GM19239 (cell line): Measurements from ENCODE around the gene NOXO1.
"Not testable (repeated sequence)": the region's sequence is repeated elsewhere in the genome, so short reads cannot be mapped to it uniquely, and the experiment has no call there.

Source experiments
- DNase-seq: peaks from one replicate; pipeline ENCODE4 v3.0.0; 2011; ENCODE audit warnings: low spot score; ENCODE audit not compliant: insufficient read length
- FAIRE-seq: peaks from 2 replicates; lab custom pipeline; 2011; peaks lifted over from hg19 to GRCh38; lab: Jason Lieb, UNC

Gene NOXO1

DNA sequence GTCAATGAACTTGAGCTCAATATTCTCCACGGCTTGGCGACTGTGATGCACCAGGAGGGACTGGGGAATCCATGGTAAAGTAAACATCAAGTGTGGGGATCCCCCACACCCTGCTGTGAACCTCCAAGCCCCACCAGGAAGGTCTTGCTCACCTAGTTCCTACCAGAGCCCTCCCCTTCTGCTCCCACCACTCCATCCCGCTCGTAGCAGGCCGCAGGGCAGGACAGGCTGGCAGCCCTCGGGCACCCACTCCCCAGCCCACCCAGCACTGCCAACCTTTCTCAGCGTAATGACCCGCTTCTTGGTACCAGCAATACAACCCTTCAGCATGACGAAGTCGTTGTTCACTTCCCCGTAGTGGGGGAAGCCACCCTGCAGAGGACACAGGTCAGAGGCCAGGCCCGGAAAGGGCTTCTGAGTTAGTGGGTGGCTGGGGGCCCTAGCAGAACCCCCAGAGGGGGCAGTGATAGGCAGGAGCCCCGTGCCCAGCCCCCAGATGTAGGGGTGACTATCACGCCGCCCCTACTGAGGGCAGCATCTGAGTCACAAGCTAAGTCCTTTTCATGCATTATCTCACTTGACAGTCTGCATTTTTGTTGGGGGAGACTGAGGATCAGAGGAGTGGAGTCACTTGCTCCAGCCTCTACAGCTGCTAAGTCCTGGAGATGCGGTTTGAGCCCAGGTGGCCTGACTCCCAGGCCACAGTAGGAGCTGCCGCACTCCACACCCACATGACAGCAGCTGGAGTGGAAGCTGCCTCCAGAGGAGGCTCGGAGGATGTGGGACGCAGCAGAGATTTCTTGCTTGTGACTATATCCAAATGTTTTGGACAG, 35.5 kb downstream of the NOXO1 start:
- FAIRE-seq: no peak
- DNase-seq: no peak

DNA sequence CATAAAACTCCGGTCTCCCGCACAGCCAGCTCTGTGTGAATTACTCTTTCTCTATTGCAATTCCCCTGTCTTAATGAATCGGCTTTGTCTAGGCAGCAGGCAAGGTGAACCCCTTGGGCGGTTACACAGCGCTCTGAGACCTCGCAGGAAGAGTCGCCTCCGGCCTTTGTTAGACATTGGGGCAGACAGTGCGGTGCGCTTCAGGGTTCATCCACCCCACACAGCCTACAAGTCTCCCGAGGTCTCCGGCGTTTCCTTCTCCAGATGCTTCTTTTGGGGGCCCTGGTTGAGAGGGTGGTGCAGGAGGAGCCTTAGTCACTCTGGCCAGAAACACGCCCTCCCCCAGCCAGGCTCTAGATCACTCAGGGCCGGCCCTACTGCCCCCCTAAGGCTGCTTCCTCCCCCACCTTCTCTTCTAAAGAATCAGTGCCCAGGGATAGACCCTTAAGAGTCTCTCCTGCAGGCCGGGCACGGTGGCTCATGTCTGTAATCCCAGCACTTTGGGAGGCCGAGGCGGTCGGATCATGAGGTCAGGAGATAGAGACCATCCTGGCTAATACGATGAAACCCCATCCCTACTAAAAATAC, 36.6 kb downstream of the NOXO1 start:
- FAIRE-seq (no peak), DNase-seq (no peak)

GRCh38 chr16:1942810-1943726, 38.2 kb downstream of the NOXO1 start, which contains the start of gene MSRB1:
TSS of gene MSRB1 (minus strand) at chr16:1943199. CDS start at chr16:1943156, 43 bp downstream.
- peak; percentile 98 for FAIRE-seq
- DNase-seq: peak; percentile 99

GRCh38 chr16:1942047-1942809, 39.0 kb downstream of the NOXO1 start:
- DNase-seq (no peak), FAIRE-seq (no peak)

GRCh38 chr16:1941162-1942046, 39.9 kb downstream of the NOXO1 start:
- FAIRE-seq (no peak), DNase-seq (no peak)

DNA sequence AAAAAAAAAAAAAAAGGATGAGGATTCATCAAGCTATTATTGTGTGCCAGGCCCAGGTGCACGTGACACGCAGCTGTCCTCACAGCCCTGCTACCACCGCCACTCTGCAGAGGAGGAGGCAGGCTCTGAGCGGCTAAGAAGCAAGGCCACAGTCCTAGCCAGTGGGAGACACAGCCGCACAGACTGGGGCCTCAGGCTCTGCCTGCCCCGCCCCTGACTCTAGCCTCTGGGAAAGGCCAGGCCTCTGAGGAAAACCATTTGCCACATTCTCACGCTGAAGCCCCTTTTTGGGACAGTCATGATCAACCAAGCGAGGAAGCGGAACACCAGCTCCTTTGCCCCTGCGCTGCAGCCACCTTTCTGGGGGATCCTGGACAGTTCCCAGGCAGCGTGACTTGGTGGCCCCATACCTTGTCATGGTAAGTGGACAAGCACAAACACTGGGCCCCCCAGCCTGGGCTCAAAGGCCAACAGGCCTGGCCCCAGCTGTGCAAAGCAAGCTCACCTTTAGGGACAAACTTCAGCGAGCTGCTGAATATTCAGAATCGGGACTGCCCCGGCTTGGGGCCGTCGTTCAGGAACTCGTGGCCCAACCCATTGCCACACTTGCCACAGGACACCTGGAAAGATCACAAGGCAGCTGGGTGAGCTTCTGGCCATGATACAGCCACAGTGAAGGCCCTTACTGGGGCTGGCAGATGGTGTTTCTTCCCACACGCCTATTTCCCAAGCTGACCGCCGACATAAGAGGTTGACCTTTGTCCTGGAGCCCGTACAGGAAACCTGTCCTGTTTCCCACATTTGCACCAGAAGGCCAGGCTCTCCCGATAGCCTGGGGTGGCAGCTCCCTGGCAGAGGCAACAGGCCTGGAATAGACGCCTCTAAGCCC, 40.8 kb downstream of the NOXO1 start:
- DNase-seq (no peak), FAIRE-seq (no peak)

DNA sequence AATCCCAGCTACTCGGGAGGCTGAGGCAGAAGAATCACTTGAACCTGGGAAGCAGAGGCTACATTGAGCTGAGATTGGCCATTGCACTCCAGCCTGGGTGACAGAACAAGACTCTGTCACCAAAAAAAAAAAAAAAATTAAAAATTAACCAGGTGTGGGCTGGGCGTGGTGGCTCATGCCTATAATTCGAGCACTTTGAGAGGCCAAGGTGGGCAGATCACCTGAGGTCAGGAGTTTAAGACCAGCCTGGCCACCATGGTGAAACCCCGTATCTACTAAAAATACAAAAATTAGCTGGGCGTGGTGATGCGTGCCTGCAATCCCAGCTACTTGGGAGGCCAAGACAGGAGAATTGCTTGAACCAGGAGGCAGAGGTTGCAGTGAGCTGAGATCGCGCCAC, 41.4 kb downstream of the NOXO1 start:
- not testable (repeated sequence) for FAIRE-seq, DNase-seq

DNA sequence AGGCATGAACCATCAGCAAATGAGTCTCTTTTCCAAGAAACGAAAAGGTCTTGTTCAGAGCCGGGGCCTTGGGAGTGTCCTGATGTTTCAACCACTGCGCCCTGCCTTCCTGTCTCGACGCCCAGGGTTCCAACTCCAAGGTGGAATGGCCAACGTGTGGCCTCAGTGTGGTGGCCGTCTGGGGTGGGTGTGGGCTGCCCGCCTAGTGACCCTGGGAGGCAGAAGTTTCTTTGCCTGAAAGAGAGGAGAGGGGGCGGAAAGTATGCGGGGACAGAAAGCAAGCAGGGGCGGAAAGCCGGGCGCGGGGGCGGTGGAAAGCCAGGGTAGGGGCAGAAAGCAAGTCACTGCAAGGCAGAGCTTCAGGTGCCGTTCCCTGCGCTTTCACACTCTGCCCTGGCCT, 42.4 kb downstream of the NOXO1 start:
- FAIRE-seq: no peak
- no peak for DNase-seq

GRCh38 chr16:1938316-1938715, 43.0 kb downstream of the NOXO1 start:
- FAIRE-seq: no peak
- no peak for DNase-seq

- FAIRE-seq: no peak
- DNase-seq: no peak
Observed at GRCh38 chr16:1936945-1937479, 44.3 kb downstream of the NOXO1 start.

DNA sequence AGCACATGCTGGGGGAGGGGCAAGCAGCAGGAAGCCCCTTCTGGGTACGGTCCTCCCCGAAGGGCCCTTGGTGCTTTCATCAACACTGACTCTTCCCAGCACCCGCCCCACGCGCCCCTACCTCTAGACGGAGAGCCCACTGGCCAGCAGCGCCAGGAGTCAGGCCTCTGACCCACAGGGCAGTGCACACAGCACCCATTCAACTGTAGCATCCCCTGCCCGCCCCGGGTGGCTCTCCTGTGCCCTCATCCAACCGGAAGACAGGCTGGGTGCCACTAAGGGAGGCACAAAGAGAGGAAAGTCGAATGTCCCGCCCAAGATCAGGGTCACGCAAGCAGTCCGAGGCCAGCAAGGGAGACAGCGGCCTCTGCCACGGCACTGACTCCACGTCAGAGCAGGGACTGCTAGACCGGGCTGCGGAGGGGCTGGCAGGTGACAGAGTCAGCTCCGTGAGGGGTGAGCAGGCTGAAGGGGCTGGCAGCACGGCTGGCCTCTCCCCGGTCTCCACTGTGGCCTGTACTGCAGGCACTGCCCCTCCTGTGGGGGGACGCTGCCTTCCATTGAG, 48.1 kb downstream of the NOXO1 start:
- no peak for FAIRE-seq
- DNase-seq: no peak

GRCh38 chr16:1932050-1933028, 48.9 kb downstream of the NOXO1 start:
- FAIRE-seq (no peak), DNase-seq (no peak)

DNA sequence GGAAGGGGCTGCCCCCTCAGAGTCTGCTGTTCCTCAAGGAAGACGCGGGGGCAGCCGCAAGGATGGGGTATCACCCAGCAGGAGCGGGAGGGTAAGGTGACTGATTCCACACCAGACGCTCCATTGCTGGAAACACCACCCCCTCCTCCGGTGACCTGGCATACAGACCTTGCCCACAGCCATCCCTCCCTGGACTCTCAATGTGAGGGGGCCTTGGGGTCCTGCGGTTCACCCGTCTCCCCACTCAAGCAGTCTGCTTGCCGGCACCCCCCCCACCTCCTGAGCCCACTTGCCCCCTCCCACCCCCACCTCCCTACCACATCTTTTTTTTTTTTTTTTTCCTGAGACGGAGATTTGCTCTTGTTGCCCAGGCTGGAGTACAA, 50.9 kb downstream of the NOXO1 start:
- FAIRE-seq (no peak), DNase-seq (no peak)

GRCh38 chr16:1929578-1930337, 51.5 kb downstream of the NOXO1 start:
- FAIRE-seq: peak; percentile 56
- DNase-seq: peak; percentile 99

- FAIRE-seq: no peak
Observed at GRCh38 chr16:1929105-1929504, 52.2 kb downstream of the NOXO1 start.

More at GRCh38 chr16:1929105-1929504, 52.2 kb downstream of the NOXO1 start:
- no peak for DNase-seq
